Measurements from ENCODE around the gene SVOP.
"Not testable (repeated sequence)": the region's sequence is repeated elsewhere in the genome, so short reads cannot be mapped to it uniquely, and the experiment has no call there.

Gene SVOP

GRCh38 chr12:109033239-109034196, 12.7 kb upstream of the SVOP start:
- DNase-seq (ENCODE audit: low read depth), result no peak

- no peak for DNase-seq (ENCODE audit: low read depth)
Measured at GRCh38 chr12:109029411-109029810, 8.5 kb upstream of the SVOP start.

DNA sequence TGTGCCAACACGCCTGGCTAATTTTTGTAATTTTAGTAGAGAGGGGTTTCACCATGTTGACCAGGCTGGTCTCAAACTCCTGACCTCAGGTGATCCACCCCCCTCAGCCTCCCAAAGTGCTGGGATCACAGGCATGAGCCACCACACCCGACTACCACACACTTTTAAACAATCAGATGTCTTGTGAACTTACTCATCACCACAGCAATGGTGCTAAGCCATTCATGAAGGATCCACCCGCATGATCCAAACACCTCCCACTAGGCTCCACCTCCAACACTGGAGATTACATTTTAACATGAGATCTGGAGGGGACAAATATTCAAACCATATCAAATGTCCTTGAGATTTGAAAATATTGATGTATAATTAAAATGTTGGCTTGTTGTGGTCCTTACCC, 7.8 kb upstream of the SVOP start:
- DNase-seq (ENCODE audit: low read depth), result not testable (repeated sequence)

DNA sequence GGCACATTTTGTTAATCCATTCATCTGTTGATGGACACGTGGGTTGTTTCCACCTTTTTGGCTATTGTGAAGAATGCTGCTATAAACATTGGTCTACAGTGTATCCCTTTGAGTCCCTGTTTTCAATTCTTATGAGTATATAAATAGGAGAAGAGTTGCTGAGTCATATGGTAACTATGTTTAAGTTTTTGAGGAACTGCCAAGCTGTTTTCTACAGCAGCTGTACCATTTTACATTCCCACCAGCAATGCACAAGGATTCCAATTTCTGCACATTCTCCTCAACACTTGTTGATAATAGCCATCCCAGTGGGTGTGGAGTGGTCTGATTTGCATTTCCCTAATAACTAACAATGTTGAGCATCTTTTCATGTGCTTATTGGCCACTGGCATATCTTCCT, 6.9 kb upstream of the SVOP start:
- DNase-seq (ENCODE audit: low read depth), result no peak

DNA sequence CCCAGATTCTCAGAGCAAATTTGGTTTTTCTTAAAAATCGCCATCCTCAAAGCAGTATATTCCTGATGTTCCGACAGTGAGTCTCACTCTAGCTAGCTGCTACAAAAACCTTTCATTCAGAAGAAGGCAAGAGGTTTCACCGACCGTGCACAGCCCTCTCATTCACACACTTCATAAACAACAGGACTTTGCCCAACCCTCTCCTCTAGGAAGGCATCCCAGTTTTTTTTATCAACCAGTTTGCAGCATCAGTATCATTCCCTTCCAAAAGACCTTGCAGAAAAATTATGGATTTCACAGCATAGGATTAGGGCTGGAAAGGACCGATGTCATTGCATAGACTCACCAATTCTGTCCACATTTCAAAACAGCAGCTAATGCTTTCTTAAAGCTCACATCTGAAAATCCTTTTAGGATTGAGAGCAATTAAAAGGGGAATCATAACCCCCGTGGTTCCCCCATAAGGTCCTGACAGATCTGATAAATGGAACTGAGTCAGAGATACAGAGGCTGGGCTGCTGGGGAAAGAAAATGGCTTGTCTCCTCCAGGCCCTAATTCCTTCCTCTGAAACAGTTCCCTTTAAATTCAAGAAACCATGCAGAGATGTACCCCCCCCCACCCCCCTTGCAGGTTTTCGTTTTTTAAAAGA, 597 bp downstream of the SVOP start:
- DNase-seq (ENCODE audit: low read depth), result no peak

DNA sequence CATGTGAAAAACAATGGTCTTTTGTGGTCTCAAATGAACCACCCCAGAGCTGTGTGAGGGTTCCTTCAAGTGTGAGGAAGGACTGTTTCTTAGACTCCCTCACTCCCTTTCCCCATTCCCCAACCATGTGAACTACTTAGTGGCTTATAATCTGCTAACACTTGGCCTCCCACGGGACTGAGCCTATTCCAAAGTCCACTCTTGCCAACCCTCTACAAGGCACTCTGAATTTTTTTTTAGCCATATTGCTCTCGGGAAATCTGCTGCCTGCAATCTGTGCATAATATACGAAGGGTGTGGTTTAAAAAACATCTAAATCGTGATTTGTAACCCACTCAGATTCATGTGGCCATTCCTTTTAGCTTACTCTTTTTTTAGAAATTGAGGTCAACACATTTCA, 2.6 kb downstream of the SVOP start:
- DNase-seq (ENCODE audit: low read depth), result no peak

DNA sequence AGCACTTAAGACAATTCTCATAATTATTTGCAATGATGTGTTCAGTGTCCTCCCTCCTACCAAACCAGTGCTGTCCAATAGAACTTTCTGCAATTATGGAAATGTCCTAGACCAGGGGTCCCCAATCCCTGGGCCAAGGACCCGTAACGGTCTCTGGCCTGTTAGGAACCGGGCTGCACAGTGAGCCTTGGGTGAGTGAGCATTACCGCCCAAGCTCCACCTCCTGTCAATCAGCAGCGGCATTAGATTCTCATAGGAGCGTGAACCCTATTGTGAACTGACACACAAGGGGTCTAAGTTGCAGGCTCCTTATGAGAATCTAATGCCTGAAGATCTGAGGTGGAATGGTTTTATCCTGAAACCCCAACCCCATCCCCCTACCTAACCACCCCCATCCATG, 3.9 kb downstream of the SVOP start:
- DNase-seq (ENCODE audit: low read depth), result no peak

DNA sequence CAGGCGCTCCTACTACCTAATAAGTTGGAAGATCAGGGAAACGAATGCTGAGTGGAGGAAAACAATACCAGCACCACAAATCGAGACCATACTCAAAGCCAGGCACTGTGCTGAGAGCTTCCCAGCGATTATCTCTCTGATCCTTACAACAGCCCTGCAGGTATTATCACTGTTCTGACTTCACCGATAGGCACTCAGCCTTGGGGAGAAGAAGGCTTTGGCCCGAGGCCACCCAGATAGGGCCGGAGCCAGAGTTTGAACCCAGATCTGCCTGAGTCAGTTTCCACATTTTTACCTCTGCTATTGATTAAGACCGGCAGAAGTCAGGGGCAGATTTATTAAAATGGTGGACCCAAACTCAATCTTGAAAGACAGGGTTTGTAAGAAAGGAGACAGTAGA, 4.9 kb downstream of the SVOP start:
- no peak for DNase-seq (ENCODE audit: low read depth)

DNA sequence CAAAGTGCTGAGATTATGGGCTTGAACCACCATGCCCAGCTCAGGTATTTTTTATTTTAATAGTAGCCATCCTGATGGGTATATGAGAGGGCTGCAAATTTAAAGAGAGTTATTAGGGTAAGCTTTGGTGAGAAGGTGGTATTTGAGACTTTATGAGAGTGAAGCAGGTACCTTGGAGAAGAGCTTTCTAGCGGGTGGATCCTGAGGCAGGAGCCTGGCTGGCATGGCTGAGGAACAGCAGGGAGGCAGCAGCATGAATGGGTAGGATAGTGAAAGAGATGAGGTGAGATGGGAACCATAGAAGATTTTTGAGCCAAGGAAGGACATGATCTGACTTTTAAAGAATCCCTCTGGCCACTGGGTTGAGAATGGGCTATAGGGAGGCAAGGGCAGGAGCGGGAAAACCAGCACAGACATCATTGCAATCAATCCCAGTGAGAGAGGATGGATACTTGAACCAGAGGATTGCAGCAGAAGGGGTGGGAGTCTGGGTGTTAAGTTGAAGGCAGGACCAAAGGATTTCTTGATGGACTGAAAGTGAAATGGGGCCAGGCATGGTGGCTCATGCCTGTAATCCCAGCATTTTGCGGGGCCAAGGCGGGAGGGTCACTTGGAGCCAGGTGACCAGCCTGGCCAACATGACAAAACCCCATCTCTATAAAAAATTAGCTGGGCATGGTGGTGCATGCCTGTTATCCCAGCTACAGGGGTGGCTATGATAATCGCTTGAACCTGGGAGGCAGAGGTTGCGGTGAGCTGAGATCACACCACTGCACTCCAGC, 5.7 kb downstream of the SVOP start:
- no peak for DNase-seq (ENCODE audit: low read depth)

DNA sequence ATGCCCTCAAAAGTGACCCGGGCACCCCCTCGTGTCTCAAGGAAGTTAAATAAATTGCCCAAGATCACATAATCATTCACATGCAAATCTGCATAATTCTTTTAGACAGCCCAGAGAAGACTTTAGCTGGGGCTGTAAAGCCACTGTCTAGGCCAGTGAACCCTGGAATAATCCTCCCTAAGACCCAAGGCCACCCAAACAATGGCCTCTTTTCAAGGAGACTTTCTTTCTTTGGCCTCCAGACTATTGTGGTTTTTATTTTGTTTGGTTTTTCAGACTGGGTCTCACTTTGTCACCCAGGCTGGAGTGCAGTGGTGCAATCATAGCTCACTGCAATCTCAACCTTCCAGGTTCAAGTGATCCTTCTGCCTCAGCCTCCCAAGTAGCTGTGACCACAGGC, 10.6 kb downstream of the SVOP start:
- no peak for DNase-seq (ENCODE audit: low read depth)

- DNase-seq (ENCODE audit: low read depth), result no peak
Measured at GRCh38 chr12:109009766-109010165, 11.1 kb downstream of the SVOP start.

DNA sequence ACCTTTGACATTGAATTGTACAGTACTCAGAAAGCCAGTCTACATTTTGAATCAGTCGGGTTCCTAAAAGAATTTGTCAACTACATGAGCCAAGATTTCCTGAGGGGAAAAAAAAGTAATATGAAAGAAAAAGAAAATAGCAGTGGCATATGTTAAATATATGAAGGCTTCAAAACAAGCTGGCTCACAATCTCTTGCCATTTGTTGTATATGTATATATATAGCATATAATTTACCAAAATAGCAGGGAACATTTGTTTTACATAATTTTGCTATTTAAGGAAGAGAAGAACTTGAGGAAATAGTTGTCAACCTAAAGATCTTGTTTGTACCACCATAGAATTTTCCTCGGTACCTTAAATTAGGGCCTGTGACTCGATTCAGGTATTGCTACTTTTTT, 16.9 kb downstream of the SVOP start:
- DNase-seq (ENCODE audit: low read depth), result no peak

DNA sequence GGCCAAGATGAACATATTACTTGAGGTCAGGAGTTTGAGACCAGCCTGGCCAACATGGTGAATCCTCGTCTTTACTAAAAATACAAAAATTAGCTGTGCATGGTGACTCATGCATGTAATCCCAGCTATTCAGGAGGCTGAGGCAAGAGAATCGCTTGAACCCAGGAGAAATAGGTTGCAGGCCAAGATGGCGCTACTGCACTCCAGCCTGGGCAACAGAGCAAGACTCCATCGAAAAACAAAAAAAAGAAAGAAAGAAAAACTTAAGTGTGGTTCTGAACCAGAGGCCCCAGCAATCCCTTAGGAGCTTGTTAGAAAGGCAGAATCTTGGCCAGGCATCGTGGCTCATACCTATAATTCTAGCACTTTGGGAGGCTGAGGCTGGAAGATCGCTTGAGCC, 24.5 kb downstream of the SVOP start:
- no peak for DNase-seq (ENCODE audit: low read depth)

DNA sequence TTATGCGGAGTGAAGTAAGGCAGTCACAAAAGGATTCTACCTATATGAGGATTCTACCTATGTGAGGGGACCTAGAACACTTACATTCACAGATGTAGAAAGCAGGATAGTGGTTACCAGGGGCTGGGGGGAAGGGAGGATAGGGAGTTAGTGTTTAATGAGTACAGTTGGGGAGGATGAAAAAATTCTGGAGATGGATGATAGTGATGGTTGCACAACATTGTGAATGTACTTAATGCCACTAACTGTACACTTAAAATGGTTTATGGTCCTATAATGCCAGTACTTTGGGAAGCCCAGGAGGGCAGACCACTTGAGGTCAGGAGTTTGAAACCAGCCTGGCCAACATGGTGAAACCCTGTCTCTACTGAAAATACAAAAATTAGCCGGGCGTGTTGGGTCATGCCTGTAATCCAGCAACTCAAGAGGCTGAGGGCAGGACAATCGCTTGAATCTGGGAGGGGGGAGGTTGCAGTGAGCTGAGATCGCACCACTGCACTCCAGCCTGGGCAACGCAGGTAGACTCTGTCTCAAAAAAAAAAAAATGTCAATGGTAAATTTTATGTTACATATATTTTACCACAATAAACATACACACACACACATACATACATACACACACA, 25.4 kb downstream of the SVOP start:
- no peak for DNase-seq (ENCODE audit: low read depth)

DNA sequence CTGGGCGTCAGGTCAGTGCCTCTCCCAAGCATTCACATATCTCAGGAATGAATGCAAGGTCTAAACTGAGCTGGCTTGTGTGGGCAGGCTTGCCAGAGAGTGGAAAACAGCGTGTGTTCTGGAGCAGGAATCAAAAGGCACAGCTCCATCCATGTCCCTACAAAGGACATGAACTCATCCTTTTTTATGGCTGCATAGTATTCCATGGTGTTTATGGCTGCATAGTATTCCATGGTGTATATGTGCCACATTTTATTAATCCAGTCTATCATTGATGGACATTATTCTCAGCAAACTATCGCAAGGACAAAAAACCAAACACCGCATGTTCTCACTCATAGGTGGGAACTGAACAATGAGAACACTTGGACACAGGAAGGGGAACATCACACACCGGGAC, 30.8 kb downstream of the SVOP start:
- DNase-seq (ENCODE audit: low read depth), result not testable (repeated sequence)

DNA sequence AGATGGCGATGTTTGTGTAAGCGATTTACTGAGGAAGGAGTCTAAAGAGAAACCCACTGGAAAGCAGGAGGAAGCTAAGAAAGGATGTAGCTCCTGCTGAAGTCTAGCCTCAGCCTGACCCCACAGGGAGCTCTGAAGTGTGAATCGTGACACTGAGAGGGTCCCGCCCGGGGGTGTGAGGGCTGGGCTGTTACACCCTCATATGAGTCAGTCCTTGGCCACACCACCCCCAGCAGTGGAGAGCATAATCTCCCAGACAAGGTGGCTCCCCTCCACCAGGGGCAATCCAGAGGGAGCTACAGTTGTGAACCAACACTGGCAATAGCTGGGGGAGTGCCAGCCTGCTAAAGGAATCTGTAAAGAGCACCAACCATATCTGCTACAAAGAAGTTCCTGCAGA, 31.5 kb downstream of the SVOP start:
- DNase-seq (ENCODE audit: low read depth), result no peak

DNA sequence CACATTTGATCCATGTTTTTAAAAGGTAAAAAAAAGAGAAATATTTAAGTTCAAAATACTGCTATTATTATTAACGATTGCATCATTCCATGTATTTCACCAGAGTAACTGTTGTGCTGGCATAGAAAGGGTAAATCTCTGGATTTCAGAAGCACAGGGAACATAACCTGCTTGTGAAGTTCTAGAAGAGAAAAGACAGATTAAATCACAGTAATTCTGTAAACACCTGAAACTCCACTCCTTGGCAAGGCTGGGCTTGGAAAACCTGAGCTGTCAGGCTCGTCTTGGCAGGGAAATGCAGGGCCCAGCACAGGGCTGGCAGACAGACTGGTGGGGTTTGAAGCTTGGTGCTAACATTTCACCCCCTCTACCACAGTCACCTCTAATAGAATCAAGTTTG, 35.1 kb downstream of the SVOP start:
- no peak for DNase-seq (ENCODE audit: low read depth)

- DNase-seq (ENCODE audit: low read depth), result no peak
Measured at GRCh38 chr12:108983227-108983626, 37.6 kb downstream of the SVOP start.

DNA sequence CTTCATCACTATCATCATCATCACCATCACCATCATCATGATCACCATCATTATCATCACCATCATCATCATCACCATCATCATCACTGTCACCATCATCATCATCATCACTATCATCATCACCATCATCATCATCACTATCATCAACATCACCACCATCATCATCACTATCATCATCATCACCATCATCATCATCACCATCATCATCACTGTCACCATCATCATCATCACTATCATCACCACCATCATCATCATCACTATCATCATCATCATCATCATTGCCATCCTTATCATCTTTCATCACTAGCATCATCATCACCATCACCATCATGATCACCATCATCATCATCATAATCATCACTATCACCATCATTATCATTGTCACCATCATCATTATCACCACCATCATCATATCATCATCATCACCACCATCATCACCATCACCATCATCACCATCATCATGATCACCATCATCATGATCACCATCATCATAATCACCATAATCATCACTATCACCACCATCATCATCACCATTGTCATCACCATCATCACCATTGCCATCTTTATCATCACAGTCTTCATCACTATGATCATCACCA, 38.1 kb downstream of the SVOP start:
- DNase-seq (ENCODE audit: low read depth), result no peak

- no peak for DNase-seq (ENCODE audit: low read depth)
Measured at GRCh38 chr12:108981835-108982234, 39.0 kb downstream of the SVOP start.

DNA sequence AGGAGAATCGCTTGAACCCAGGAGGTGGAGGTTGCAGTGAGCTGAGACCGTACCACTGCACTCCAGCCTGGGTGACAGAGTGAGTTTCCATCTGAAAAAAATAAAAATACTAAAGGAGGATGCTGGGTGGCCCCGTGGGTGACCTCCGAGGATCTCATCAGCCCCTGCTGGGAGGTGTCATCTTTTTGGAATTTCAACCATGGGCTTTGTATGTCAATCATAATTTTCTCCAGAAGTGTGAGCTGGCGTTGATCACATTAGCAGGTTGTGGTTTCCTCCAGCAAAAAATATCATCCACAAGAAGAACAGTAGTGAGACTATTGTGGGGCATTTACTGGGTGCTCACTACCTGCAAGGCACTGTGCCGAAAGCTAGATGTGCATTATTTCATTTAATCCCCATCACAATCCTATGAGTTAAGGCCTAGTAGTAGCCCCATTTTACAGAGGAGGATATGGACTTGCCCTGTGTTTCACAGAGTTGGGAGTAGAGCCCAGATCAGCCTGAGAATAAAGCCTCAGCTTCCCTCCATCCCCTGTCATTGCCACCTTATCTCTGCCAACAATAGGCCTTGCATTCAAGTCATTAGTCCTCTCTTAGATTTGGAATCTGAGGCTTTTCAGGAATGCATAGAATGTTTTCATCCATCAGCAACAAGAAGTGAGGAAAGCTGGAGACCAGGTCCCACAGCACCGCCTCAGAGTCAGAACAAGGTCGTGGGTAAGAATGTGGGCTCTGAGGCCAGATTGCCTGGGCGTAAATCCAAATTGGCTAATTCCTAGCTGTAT, 39.8 kb downstream of the SVOP start:
- DNase-seq (ENCODE audit: low read depth), result no peak
